Fibroblast of skin of left quadriceps (primary cell): ENCODE results near the gene ZNF74.

Source experiments
- DNase-seq, 2 experiments: peaks; one replicate each; pipeline ENCODE4 v3.0.0-alpha.2; 2013; ENCODE audit warnings: low read depth in 2 of 2

ZNF74 gene

GRCh38 chr22:20433191-20433590 lies 39.2 kb downstream of the ZNF74 start:
- no peak for DNase-seq

DNA sequence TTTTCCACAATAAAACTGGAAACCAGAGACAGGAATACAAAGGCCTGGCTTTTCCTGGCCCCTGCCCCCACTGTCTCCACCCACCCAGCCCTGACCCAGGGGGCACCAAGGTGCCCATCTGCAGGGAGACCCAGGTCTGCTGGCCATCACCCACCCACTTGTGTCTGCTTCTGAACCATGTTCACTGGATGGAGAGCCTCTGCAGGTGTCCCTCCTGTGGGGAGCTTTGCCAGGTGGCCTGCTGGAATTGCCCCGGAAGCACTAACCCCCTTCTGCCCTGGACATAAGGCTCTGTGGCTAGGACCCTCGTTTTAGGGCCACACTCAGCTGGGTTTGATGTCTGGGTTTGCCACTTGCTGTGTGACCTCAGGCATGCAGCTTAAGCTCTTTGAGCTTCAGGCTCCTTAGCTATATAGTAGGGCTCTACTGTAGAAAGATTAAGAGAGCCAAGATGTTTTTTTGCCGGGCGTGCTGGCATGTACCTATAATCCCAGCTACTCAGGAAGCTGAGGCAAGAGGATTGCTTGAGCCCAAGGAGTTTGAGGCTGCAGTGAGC lies 39.8 kb downstream of the ZNF74 start:
- no peak for DNase-seq

GRCh38 chr22:20434264-20434751 lies 40.4 kb downstream of the ZNF74 start:
- DNase-seq: no peak

DNA sequence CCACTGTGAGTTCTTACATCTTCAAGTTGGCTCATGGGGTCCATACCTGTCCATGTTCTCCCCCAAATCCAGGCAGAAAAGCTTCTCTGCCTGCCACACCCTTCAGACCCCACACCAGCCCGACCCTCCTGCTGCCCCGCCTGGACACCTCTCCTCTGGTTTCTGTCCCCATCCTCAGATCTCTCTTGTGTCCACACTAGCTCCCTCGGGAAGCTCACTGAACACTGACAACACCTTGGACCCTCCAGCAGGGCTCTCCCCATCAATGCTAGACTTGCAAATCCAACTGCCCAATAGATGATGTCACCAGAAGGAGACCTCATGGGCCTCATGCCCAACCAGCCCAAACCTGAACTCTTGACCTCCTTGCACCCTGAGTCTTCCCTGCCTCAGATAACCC lies 40.8 kb downstream of the ZNF74 start:
- DNase-seq: no peak

GRCh38 chr22:20435436-20436306 lies 41.7 kb downstream of the ZNF74 start:
- DNase-seq: no peak

DNA sequence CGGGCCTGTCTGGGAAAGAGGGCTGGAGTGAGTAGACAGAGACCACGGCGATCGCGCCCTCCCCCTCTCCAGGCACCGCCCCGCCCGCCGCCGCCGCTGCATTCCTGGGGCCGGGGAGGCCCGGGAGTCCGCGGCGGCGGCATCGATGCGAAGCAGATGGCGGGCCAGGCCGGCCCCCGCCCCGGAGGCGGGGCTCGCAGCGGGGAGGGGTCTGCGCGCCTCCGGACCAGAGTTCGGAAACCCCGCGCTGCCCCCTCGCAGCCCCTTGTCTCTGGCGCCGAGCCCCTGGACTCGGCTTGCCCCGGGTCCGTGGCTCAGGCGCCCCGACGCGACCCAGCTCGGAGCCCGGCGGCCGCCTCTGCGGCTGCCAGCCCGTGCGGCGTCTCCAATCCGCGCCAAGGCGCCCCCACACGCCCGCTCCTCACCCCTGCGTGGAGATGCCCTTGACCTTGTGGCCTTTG lies 42.4 kb downstream of the ZNF74 start:
- DNase-seq: no peak

- no peak for DNase-seq
Measured at GRCh38 chr22:20436768-20437612, 43.0 kb downstream of the ZNF74 start.

GRCh38 chr22:20437613-20438426 lies 43.9 kb downstream of the ZNF74 start, which contains the start of gene SCARF2:
Gene SCARF2 (minus strand): TSS chr22:20437825. CDS start chr22:20437754, 71 bp downstream.
- DNase-seq: peak in 1 of 2 experiments; percentile 50

- no peak for DNase-seq
Measured at GRCh38 chr22:20438427-20438677, 44.4 kb downstream of the ZNF74 start.

DNA sequence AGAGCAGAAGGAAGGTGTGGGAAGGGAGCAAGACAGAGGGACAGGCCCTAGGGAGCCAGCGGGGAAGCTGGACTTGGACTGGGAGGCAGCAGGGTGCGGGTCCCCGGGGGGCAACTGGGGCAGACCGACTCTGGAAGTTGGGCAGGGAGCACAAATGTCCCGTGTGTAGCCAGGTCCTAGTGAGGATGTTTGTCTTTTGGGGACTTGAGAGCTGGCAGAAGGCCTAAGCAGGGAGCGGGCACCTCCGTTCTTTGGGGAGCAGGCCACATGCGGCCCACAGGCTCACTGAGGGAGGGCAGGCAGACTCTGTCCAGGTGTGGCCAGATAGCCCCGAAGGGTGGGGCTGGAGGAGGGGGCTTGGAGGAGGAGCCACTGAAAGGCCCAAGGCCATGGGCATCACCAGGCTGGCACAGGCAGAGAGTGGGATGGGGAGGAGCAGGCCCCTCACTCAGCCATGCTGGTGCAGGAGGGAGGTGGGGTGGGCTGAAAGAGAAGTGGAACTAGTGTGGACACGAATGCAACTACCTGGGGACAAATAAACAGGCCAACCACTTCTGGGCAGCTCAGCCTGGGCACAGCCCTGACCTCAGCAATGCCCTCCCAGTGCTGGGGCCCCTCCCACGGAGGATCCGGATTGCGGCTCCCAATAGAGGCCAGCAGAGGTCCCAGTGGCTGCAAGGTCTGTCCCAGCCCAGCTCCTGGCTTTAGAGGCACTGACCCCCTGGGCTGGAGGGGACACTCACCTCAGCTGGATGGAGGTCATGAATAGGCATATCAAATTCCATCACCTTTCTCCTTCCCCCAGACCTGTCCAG lies 44.9 kb downstream of the ZNF74 start:
- no peak for DNase-seq

DNA sequence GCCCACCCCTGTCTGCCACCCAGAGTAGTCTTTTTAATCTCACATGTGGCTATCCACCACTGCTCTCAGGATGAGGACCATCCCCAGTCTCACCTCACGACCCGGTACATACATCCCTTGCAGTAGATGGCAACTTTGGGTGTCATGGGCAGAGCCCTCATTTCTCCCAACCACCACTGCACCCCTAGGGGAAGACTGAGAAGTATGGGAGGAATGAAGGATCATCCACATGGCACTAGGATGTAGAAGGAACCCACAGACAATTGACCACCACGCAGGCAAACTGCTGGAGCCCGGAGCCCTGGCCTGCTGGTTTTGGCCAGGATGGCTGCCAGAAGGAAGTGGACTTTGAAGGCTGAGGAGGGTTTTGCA lies 45.6 kb downstream of the ZNF74 start:
- DNase-seq: no peak

DNA sequence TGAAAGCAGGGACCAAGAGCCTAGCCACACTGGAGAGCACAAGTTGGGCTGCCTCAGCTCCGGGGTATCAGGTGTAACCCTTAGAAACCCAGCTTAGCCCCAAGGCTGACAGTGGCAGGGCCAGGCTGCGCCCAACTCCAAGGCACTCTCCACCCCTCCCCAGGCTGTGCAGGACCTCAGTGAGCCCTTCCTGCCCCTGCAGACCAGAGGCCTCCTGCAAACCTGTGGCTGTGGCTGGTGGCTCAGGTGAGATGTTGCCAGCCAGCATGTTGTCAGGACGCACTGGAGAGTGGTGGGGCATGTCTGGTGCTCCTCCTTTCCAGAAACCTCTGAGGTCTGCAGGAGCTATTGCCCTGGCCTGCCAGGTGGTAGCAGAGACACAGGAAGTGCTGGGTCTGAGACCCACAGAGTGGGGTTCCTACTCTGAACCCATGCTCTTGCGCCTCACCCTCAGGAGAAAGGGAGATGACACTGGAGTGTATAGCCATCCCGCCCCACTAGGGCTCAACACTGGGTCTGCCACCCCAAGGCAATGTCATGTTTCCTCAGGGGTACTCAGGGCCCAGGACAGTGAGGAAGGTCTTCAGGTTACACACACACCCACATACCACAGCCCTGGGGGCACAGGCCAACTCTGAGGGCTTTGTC lies 46.1 kb downstream of the ZNF74 start:
- no peak for DNase-seq

- no peak for DNase-seq
Measured at GRCh38 chr22:20440637-20441591, 47.0 kb downstream of the ZNF74 start.

DNA sequence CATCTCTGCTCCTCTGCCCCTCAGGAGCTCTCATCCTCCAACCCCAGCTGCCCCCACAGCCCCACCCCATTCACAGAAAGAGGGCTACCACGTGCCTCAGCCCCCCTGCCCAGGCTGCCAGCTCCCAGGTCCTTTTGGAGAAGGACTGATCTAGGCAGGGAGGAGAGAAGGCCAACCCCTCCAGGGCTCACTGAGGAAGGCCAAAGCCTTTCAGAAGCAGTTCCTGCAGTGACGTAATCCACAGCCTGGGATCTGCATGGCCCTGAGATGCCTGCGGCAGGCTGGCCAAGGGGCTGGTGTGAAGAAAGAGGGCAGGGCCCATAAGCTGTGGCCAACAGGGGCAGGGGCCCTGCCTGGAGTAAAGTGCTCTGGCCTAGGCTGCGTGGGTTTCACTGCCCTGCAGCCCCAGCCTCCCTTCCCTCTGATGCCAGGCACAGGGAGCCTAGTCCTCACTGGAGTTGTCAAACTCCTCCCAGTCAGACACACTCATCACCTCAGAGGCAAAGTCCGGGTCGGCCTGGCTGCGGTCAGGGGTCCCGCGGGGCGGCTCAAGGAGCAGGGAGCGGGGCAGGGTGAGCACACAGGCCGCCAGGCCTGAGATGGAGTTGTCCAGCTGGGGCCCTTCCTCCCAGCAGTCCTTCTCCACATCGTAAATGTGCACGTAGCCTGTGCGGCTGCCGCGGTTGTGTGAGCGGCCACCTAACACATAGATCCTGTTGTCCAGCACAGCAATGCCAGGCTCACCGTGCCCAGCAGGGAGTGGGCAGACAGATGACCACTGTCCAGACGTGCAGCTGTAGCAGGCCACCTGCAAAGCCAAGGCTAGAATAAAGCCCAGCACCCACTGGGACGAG lies 47.9 kb downstream of the ZNF74 start:
- DNase-seq: no peak

DNA sequence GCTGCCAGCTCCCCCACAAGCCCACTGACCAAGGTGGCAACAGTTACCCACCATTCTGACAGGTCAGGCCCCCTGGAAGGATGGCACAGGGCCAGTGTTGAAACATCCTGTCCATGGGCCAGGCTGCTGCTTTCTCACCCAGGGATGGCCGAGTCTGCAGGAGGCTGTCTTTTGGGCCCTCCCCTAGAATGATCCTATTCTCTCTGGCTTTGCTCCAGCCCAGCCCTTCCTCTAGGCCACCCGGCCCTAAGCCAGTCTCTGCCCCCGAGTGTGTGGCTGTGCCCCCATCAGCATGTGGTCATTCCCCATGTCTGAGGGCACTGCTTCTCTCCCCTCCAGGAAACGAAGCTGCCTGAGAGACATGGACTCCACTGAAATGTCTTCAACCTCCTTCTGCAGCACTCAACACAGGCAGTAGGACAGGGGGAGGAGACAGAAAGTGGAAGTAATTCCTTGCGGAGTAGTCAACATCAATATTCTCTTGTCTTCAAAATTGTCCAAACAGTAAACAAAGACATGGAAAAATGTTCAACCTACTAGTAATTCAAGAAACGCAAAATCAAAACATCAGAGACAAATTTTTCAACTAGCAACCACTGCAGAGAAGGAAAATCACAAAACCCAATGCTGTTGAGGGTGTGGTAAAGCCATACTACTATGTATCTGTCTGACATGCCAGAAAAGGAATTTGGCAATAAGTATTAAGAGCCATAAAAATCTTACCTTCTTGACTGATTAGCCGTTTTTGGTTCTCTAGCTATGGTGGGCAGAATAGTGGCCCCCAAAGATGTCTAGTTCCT lies 48.7 kb downstream of the ZNF74 start:
- no peak for DNase-seq

DNA sequence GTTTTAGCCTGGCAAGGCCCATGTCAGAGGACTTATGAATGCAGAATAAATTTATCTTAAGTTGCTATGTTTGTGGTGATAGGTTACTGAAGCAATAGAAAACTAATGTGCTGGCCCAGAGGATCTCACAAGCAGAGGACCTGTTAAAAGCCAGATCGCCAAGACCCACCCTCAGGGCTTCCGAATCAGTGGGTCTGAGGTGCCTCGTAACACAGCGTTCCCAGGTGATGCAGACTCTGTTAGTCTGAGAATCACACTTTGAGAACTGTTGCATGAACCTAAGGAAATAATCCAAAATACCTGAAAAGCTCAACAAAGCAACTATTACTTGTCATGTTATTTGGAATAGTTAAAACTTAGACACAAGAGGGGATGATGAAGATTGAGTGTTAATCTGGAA lies 50.4 kb downstream of the ZNF74 start:
- no peak for DNase-seq

DNA sequence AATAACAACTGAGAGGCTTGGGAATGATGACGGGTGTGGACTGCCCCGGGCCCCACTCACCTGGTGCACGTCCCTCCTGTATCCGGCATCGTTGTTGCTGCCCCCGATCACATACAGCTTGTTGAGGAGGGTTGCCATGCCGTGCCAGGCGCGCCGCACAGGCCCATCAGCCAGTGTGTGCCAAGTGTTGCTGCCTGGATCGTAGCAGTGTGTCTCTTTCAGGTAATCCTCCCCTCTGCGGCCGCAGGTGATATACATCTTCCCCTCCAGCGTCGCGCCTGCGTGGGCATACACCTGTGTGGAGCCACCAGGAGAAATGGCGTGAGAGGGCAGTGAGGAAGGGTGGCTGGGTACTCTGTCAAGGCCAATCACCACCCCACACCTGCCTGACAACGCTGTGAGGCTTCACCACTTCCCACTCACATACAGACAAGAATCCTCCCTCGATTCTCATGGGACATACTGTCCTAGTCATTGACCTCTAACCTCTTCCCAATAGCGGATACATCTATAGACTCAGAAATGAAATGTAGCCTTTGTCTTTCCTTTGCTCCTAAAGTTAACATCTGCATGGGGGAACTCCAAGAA lies 52.5 kb downstream of the ZNF74 start:
- no peak for DNase-seq
